Hindlimb muscle (tissue), 1 donor: Measurements from ENCODE around the gene FLNB. TPM values are rescaled to one million over a fixed set of nuclear protein-coding genes. Genes with fewer than 3 reads are reported as not detected.

Experiments
- DNase-seq: peaks from one replicate; pipeline ENCODE4 v3.0.0-alpha.2; 2013
- polyA plus RNA-seq: library from polyadenylated mRNA; unstranded; fragments of 120-200 nt; gene quantifications from one replicate; pipeline ENCODE4 v1.2.1, GENCODE V29; 2013; ENCODE audit not compliant: insufficient read length

The FLNB gene
- polyA plus RNA-seq, 1 donor, result 51.9 TPM

GRCh38 chr3:58167431-58168351, 159.5 kb downstream of the FLNB start:
- no peak for DNase-seq

GRCh38 chr3:58168498-58168897, 160.3 kb downstream of the FLNB start:
- no peak for DNase-seq

- DNase-seq, result no peak
These were observed 161.1 kb downstream of the FLNB start for GRCh38 chr3:58169371-58169770.

GRCh38 chr3:58170376-58170775, 162.2 kb downstream of the FLNB start:
- no peak for DNase-seq

- no peak for DNase-seq
These were observed 162.9 kb downstream of the FLNB start for GRCh38 chr3:58171126-58171525.

- DNase-seq, result no peak
These were observed 164.9 kb downstream of the FLNB start for GRCh38 chr3:58173029-58173668.

GRCh38 chr3:58173669-58174398, 165.6 kb downstream of the FLNB start:
- no peak for DNase-seq

GRCh38 chr3:58175187-58175436, 166.9 kb downstream of the FLNB start:
- DNase-seq, result no peak

- DNase-seq, result no peak
These were observed 167.4 kb downstream of the FLNB start for GRCh38 chr3:58175437-58176184.

- no peak for DNase-seq
These were observed 167.9 kb downstream of the FLNB start for GRCh38 chr3:58176185-58176530.

GRCh38 chr3:58176827-58177489, 168.7 kb downstream of the FLNB start:
- no peak for DNase-seq

GRCh38 chr3:58177747-58178527, 169.7 kb downstream of the FLNB start:
- peak; percentile 90 for DNase-seq

- DNase-seq, result no peak
These were observed 170.5 kb downstream of the FLNB start for GRCh38 chr3:58178528-58179234.

GRCh38 chr3:58179235-58180098, 171.2 kb downstream of the FLNB start:
- no peak for DNase-seq

GRCh38 chr3:58180099-58180880, 172.1 kb downstream of the FLNB start:
- DNase-seq, result no peak

- no peak for DNase-seq
These were observed 172.8 kb downstream of the FLNB start for GRCh38 chr3:58180940-58181587.

GRCh38 chr3:58183221-58183620, 175.0 kb downstream of the FLNB start:
- no peak for DNase-seq

- DNase-seq, result no peak
These were observed 175.7 kb downstream of the FLNB start for GRCh38 chr3:58183891-58184290.
